LNCaP clone FGC (cell line): ENCODE results near the gene CORO2B.
"Not testable (repeated sequence)": the region's sequence is repeated elsewhere in the genome, so short reads cannot be mapped to it uniquely, and the experiment has no call there.

Source experiments
- DNase-seq: peaks from one replicate; pipeline ENCODE4 v3.0.0-alpha.2; 2011; ENCODE audit warnings: low read depth
- H3K4me3 ChIP-seq: 2 replicates; pipeline ENCODE4 v1.5.1; 2011; ENCODE audit warnings: mild to moderate bottlenecking, low read depth, low read length, control low read depth
- TF ChIP-seq, protein P1 (sequence below): IDR thresholded peaks from 2 replicates; pipeline ENCODE4 v1.5.1; 2012; ENCODE audit warnings: mild to moderate bottlenecking; ENCODE audit not compliant: control insufficient read depth, insufficient read depth; ENCODE audit errors: extremely low read depth

CORO2B gene

DNA sequence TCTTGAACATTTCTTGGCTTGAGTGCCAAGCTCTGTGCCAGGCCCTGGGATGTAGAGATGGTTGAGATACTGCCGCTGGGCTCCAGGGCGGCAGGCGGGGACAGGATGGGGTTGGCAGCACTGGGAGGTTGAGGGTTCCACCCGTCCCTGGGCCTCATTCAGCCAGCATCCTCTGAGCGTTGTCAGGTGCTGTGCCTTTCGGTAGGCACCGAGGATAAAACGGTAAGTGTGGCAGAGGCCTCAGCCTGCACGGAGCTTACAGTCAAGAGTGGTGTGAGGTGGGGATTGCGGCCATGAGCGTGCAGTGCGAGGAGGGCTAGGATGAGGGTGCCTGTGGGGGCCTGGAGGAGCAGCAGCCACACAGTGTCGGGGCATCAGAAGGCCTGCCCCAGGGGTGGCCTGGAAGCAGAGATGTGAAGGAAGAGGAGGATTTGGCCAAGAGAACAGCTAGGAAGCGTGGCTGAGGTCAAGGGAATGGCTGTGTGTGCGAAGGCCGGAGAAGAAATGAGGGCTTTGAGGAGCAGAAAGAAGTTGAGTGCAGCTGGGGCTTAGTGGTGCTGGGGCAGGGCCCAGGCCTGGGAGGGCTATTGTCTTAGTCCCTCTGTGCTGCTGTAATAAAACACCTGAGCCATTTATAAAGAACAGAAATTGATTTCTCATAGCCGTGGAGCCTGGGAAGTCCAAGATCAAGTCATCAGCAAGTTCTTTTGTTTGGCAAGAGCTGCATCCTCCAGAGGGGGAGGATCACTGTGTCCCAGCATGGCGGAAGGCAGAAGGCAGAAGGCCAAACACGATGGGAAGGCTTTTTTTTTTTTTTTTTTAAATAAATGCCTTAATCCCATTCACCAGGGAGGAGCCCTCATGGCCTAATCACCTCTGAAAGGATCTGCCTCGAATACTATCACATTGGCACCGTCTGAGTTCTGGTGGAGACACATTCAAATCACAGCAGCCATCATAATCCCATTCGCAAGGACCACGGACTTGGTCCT lies 22.7 kb downstream of the CORO2B start:
- DNase-seq = no peak
- TF ChIP-seq, protein P1, sequence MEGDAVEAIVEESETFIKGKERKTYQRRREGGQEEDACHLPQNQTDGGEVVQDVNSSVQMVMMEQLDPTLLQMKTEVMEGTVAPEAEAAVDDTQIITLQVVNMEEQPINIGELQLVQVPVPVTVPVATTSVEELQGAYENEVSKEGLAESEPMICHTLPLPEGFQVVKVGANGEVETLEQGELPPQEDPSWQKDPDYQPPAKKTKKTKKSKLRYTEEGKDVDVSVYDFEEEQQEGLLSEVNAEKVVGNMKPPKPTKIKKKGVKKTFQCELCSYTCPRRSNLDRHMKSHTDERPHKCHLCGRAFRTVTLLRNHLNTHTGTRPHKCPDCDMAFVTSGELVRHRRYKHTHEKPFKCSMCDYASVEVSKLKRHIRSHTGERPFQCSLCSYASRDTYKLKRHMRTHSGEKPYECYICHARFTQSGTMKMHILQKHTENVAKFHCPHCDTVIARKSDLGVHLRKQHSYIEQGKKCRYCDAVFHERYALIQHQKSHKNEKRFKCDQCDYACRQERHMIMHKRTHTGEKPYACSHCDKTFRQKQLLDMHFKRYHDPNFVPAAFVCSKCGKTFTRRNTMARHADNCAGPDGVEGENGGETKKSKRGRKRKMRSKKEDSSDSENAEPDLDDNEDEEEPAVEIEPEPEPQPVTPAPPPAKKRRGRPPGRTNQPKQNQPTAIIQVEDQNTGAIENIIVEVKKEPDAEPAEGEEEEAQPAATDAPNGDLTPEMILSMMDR = no peak
- H3K4me3 ChIP-seq = no peak overlapping the region

DNA sequence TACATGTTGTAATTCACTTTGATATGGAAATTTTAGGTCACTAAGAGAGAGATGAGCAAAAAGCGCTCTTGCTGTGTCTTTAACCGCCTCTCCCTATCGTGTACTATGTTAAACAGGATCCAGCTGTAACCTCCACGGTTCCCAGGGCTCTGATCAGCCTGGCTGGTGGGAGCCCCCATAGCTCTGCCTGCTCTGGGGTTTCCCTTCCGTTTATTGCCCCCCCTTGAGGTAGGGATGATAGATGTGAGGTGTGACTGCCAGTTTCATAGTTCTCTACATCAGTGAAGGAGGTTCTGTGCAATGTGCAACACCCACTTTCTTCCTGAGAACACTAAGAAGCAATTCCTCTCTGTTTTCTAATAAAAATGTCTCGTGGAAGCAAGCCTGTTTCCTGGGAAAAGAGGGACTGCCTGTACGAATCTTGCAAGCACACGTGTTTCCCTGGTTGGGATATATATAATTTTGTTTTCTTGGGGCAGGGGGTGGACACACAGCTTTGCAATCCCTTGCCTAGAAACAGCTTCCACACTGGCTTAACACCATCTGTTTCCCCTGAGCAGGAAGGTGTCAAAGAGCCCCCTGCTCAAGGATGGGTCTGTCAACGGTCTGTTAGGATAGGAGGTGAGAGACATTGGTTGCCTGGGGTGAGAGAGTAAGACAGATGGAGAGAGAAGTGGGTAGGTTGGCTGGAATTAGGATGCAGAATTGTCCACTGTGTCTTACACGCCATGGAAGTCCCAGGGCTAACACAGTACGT lies 23.8 kb downstream of the CORO2B start:
- TF ChIP-seq, protein P1 = no peak
- DNase-seq = no peak
- H3K4me3 ChIP-seq = no peak overlapping the region

DNA sequence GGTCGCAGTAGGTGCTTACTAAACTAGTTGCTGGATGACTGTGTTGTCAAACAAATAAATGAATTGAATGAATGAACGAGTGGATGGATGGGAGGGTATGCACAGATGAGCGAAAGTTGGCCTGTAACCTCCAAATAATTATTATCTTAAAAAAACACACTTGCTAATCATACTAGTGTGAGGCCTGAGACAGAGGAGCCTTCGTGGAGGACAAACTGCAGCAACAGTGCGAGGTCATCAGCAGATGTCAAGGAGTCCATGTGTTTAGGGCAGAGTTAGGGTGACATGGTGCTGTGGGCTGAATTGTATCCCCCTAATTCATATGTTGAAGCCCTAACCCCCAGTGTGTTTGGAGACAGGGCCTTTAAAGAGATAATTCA lies 24.4 kb downstream of the CORO2B start:
- TF ChIP-seq, protein P1 = no peak
- H3K4me3 ChIP-seq = no peak overlapping the region
- DNase-seq = no peak

DNA sequence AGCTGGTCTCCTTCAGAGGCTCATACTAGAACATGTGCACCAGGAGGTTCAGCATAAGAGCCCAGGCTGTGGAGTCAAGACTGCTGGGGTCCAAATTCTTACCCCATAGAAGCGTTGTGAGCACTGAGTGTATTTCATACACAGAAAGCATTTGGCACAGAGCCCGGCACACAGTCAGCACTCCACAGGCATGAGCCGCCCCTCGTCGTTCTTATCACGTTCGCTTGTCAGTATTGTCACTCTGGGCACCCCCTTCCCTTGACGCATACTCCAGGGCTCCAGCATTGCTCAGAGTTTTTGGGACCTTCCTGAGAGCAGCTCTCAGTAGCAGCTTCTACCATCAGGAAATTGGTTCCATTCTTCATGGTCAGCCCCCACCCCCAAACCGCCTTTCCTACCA lies 25.2 kb downstream of the CORO2B start:
- no peak for DNase-seq
- H3K4me3 ChIP-seq = no peak overlapping the region
- TF ChIP-seq, protein P1 = no peak

DNA sequence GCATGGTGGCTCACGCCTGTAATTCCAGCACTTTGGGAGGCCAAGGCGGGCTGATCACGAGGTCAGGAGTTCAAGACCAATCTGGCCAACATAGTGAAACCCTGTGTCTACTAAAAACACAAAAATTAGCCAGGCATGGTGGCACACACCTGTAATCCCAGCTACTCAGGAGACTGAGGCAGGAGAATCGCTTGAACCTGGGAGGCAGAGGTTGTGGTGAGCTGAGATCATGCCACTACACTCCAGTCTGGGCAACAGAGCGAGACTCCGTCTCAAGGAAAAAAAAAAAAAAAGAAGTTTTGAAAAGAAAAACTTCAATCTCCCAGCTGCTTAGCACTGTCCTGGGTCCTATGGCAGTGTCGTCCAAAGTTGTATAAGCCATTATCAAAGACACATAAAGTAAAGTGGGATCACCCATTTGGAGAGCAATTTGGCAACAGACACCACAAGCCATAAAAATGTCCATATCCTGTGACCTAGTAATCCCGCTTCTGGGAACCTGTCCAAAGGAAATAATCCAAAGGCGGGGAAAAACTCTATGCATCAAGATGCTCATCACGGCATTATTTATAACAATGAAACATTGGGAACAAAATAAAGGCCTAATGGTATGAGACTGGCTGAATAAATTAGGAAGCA lies 26.2 kb downstream of the CORO2B start:
- H3K4me3 ChIP-seq = not testable (repeated sequence)
- peak; percentile 27 for DNase-seq

DNA sequence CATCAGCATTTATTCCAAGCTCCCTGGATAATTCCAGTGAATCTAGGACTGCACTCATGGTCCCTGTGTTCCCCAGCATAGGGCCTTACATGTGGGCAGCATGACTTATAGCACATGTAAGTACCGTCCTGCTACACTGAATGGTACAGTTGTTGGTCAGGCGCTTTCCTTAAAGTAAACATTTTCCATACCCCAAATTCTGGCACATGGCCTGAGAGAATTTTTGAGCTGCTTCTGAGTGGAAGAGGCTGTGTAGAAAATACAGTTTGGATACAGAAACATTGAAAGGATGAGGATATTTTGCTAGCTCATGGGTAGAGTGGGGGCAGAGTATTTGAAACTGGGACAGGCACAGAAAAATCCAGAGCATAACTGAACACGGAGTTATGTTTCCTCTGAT lies 27.6 kb downstream of the CORO2B start:
- no peak overlapping the region for H3K4me3 ChIP-seq
- no peak for DNase-seq
- TF ChIP-seq, protein P1 = no peak
